Measurements from ENCODE around the gene NR3C2. TPM values are rescaled to one million over a fixed set of nuclear protein-coding genes. Genes with fewer than 3 reads are reported as not detected.

Gene NR3C2
- total RNA-seq (10 to 100 TPM; 15.4 to 36.4 (median 32.6) TPM), polyA plus RNA-seq (1 to 10 TPM; 2.0 to 7.5 (median 2.3) TPM)
- long read RNA-seq, donor 1 = 0 reads
- long read RNA-seq, donor 2 = 0 reads
- long read RNA-seq, donor 3 = 0 reads
- long read RNA-seq, donor 4 = 0 reads
- long read RNA-seq, donor 5 = 0 reads
- long read RNA-seq, donor 6 = 0 reads
- long read RNA-seq, donor 7 = 0 reads
- long read RNA-seq, donor 8 = 0 reads
- long read RNA-seq, donor 9 = 0 reads
- long read RNA-seq, donor 10, full-length matches to known transcripts = 1 of 1 reads
- long read RNA-seq, donor 10, partial matches to known transcripts = 0 of 1 reads
- long read RNA-seq, donor 10, other reads (novel, unspliced or antisense) = 0 of 1 reads

DNA sequence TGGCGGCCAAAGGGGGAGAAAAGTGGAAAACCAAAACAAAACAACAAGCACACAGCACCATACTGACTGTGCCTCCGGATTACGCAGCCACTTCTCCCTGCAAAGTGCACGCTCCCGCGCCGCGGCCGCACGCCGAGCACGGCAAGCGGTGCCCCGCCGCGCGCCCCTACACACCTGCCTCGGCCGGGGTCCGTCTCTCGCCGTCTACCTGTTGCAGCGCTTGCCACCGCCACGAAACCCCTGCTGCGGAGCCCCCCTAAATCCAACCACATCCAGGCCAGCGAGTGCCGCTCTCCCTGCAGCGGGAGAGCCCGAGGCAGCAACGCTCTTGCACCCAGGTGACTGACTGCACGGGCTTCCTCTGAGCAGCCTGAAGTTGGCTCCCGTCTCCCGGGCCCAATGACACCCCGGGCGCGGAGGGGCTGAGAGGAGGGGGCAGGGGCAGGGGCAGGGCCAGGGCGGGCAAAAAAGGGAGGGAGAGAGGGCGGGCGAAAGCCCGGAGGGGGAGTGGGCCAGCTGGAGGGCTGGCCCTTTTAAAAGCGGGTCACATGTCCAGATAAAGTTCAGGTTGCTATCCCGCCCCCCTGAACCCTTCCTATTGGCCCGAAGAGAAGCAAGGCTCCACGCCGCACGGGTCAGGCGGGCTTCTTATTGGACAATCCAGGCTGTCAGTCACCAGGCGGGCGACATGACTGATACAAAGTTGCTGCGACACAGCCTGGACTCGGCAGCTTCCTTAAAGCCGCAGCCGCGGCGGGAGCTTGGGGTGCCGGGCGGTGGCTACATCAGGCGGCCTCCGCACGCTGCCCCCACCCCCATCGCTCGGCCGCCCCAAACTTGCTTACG is at the start of gene NR3C2:
Gene NR3C2, minus strand, starts transcription at position 429 of the 846 bp plus-strand sequence.
- DNase-seq = peak; percentile 99
- Histone ChIP-seq H3K36me3 (no peaks in the 10 kb centered on the region), H3K9me3 (no peaks in the 10 kb centered on the region), H3K4me1 (peaks cover 23 to 63% (median 46%) of the 10 kb centered on the region in 4 donors), H3K27ac (peak within 1 kb of the TSS; percentile 90 to 98 (median 97)), H3K4me3 (peak within 1 kb of the TSS; percentile 73 to 95 (median 92)), H3K27me3 (peaks cover 0 to 26% (median 7%) of the 10 kb centered on the region in 3 donors)
- intact Hi-C loops (cut with DNase I; ENCODE audit: low total_unique reads) = no loop called here
- peak; percentile 97 to 100 (median 99) for TF ChIP-seq POLR2AphosphoS5 (IDR thresholded peaks at IDR 0.05)
- TF ChIP-seq, protein P1, sequence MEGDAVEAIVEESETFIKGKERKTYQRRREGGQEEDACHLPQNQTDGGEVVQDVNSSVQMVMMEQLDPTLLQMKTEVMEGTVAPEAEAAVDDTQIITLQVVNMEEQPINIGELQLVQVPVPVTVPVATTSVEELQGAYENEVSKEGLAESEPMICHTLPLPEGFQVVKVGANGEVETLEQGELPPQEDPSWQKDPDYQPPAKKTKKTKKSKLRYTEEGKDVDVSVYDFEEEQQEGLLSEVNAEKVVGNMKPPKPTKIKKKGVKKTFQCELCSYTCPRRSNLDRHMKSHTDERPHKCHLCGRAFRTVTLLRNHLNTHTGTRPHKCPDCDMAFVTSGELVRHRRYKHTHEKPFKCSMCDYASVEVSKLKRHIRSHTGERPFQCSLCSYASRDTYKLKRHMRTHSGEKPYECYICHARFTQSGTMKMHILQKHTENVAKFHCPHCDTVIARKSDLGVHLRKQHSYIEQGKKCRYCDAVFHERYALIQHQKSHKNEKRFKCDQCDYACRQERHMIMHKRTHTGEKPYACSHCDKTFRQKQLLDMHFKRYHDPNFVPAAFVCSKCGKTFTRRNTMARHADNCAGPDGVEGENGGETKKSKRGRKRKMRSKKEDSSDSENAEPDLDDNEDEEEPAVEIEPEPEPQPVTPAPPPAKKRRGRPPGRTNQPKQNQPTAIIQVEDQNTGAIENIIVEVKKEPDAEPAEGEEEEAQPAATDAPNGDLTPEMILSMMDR (IDR thresholded peaks at IDR 0.05) = no peak
- peak in 2 of 4 donors; percentile 97 to 99 for TF ChIP-seq POLR2A (IDR thresholded peaks at IDR 0.05)
- 0 to 1% (median 0%) methylated on average over 49 to 65 of the region's 65 CpGs for WGBS, 5 donors

DNA sequence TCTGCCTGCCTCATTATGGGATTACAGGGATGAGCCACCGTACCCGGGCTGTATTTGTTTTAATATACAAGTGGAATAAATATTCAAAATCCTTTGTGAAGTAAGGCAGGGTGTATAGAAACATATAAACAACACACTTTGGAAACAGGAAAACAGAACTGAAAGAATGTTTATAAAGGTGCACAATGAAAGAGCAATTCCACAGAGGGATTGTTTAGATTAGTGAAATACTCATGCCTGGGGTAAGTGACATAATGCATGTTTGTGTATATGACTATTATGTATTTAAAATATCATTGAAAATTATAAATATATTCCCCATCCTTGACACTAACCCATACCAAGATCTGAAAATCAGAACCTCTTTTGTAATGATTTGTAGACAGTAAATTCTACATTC is 45.0 kb upstream of the NR3C2 start:
- intact Hi-C loops (cut with DNase I; ENCODE audit: low total_unique reads) = no loop called here
- Histone ChIP-seq H3K4me3 (no peak overlapping the region), H3K36me3 (no peaks in the 10 kb centered on the region), H3K27ac (no peak overlapping the region), H3K4me1 (no peaks in the 10 kb centered on the region), H3K27me3 (no peaks in the 10 kb centered on the region), H3K9me3 (peaks cover 0 to 16% (median 7%) of the 10 kb centered on the region in 4 donors)
- no peak for DNase-seq
- TF ChIP-seq EP300 (IDR thresholded peaks at IDR 0.05) (no peak), POLR2A (IDR thresholded peaks at IDR 0.05) (no peak), POLR2AphosphoS5 (IDR thresholded peaks at IDR 0.05) (no peak)
- TF ChIP-seq, protein P1 (IDR thresholded peaks at IDR 0.05) = no peak
- WGBS, 5 donors = 21 to 82% (median 46%) methylated on average over 2 of the region's 2 CpGs

DNA sequence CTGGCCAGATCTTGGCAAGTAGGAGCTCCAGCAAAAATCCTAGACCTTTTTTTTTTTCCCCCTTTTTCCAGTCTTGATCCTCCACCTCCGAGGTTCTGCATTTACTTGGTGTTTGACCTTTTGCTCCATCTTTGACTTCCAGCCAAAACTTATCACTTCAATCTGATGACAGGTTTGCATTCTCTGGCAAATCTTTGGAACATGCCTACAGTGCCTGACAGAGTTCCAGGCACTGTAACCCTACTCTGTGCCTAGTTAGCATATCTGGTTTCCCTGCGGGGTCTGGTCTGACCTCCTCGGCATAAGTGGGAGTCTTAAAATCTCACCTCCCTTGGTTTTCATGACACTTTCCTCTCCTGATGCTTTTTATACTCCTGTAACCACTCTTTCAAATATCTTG is 39.4 kb upstream of the NR3C2 start:
- Histone ChIP-seq H3K27me3 (no peaks in the 10 kb centered on the region), H3K36me3 (no peaks in the 10 kb centered on the region), H3K27ac (no peak overlapping the region), H3K4me1 (no peaks in the 10 kb centered on the region), H3K9me3 (peaks cover 0 to 16% (median 7%) of the 10 kb centered on the region in 4 donors), H3K4me3 (no peak overlapping the region)
- no peak for TF ChIP-seq POLR2AphosphoS5 (IDR thresholded peaks at IDR 0.05)
- DNase-seq = no peak
- WGBS, 5 donors = 47 to 65% (median 55%) methylated on average over 3 of the region's 3 CpGs
- intact Hi-C loops (cut with DNase I; ENCODE audit: low total_unique reads) = no loop called here

DNA sequence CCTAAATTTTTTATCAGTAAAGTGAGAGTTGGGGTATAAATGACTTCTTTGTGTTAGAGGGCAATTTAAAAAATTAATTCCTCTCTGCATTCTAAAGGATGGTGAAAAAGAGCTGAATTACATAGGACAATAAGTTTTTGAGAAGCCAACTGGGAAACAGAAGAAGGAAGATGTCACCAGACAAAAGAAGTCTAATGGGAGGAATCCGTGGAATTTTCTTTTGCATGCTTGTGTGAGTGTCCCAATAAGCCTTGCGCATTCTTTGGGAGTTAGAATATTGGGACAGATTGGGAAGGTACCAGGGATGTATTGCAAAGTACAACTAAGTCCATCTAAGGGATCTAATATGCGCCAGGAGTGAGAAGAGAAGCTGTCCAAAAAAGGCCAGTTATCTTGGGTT is 35.1 kb upstream of the NR3C2 start:
- H3K9me3 ChIP-seq = no peaks in the 10 kb centered on the region

More for the DNA sequence above, 35.1 kb upstream of the NR3C2 start:
- intact Hi-C loops (cut with DNase I; ENCODE audit: low total_unique reads) = no loop called here
- TF ChIP-seq, protein P1 (IDR thresholded peaks at IDR 0.05) = no peak
- no peak for TF ChIP-seq POLR2AphosphoS5 (IDR thresholded peaks at IDR 0.05)
- TF ChIP-seq POLR2A (IDR thresholded peaks at IDR 0.05) = no peak
- no peak for TF ChIP-seq EP300 (IDR thresholded peaks at IDR 0.05)
- WGBS, 5 donors = 36 to 86% (median 46%) methylated on average over 3 of the region's 3 CpGs
- H3K27ac ChIP-seq = no peak overlapping the region
- H3K4me3 ChIP-seq = no peak overlapping the region
- DNase-seq = no peak
- no peaks in the 10 kb centered on the region for H3K36me3 ChIP-seq
- no peaks in the 10 kb centered on the region for H3K4me1 ChIP-seq
- H3K27me3 ChIP-seq = no peaks in the 10 kb centered on the region

Data from stomach (tissue), 19 donors.